H9 (cell line): Measurements from ENCODE around the gene HOXA9. TPM values are rescaled to one million over a fixed set of nuclear protein-coding genes. Genes with fewer than 3 reads are reported as not detected.

ENCODE experiments used
- DNase-seq: peaks from one replicate; pipeline ENCODE4 v3.0.0-alpha.2; 2017
- H2AFZ ChIP-seq: one replicate; pipeline ENCODE4 v1.6.1; 2013; ENCODE audit warnings: mild to moderate bottlenecking, low read length, control low read depth, moderate library complexity
- H2AK5ac ChIP-seq: 2 replicates; pipeline ENCODE4 v1.6.1; 2013; ENCODE audit warnings: low read length, control low read depth, mixed read lengths; ENCODE audit not compliant: insufficient read length
- H2BK120ac ChIP-seq: one replicate; pipeline ENCODE4 v1.6.1; 2013; ENCODE audit warnings: low read depth, mild to moderate bottlenecking, low read length, control low read depth, inconsistent platforms; ENCODE audit not compliant: poor library complexity, severe bottlenecking
- H2BK12ac ChIP-seq: 2 replicates; pipeline ENCODE4 v1.6.1; 2013; ENCODE audit warnings: low read length, control low read depth, mixed read lengths, low read depth; ENCODE audit not compliant: insufficient read length
- H2BK15ac ChIP-seq: 2 replicates; pipeline ENCODE4 v1.6.1; 2013; ENCODE audit warnings: low read depth, low read length, control low read depth
- H2BK20ac ChIP-seq: one replicate; pipeline ENCODE4 v1.6.1; 2013; ENCODE audit warnings: low read depth, mild to moderate bottlenecking, low read length, control low read depth, inconsistent platforms; ENCODE audit not compliant: poor library complexity, severe bottlenecking
- H2BK5ac ChIP-seq: 2 replicates; pipeline ENCODE4 v1.6.1; 2013; ENCODE audit warnings: low read length, control low read depth, mixed read lengths; ENCODE audit not compliant: insufficient read length
- H3K14ac ChIP-seq: 2 replicates; pipeline ENCODE4 v1.6.1; 2013; ENCODE audit warnings: low read length, control low read depth; ENCODE audit not compliant: insufficient read depth
- H3K18ac ChIP-seq: 2 replicates; pipeline ENCODE4 v1.6.1; 2013; ENCODE audit warnings: low read depth, mild to moderate bottlenecking, mixed read lengths, low read length, control low read depth; ENCODE audit not compliant: insufficient read length
- H3K23ac ChIP-seq: 2 replicates; pipeline ENCODE4 v1.6.1; 2013; ENCODE audit warnings: low read length, control low read depth, mixed read lengths, low read depth; ENCODE audit not compliant: insufficient read length
- H3K23me2 ChIP-seq: 2 replicates; pipeline ENCODE4 v1.6.1; 2013; ENCODE audit warnings: low read depth, mild to moderate bottlenecking, mixed read lengths, low read length, control low read depth; ENCODE audit not compliant: insufficient read length, poor library complexity, severe bottlenecking
- H3K27ac ChIP-seq: 2 replicates; pipeline ENCODE4 v1.5.1; 2013; ENCODE audit warnings: low read length, control low read depth, mixed read lengths, low read depth; ENCODE audit not compliant: insufficient read length
- H3K27me3 ChIP-seq: 2 replicates; pipeline ENCODE4 v1.6.1; 2013; ENCODE audit warnings: low read length, control low read depth, inconsistent platforms; ENCODE audit not compliant: insufficient read depth
- H3K4ac ChIP-seq: 2 replicates; pipeline ENCODE4 v1.6.1; 2013; ENCODE audit warnings: low read depth, mild to moderate bottlenecking, control low read depth, inconsistent platforms, low read length, moderate library complexity
- H3K4me1 ChIP-seq: 2 replicates; pipeline ENCODE4 v1.6.1; 2013; ENCODE audit warnings: low read length, control low read depth, inconsistent platforms; ENCODE audit not compliant: insufficient read depth
- H3K4me2 ChIP-seq: 2 replicates; pipeline ENCODE4 v1.6.1; 2013; ENCODE audit warnings: low read length, control low read depth, mixed read lengths; ENCODE audit not compliant: insufficient read length, insufficient read depth
- H3K56ac ChIP-seq: 2 replicates; pipeline ENCODE4 v1.6.1; 2013; ENCODE audit warnings: low read depth, mild to moderate bottlenecking, mixed read lengths, low read length, control low read depth; ENCODE audit not compliant: insufficient read length
- H3K79me1 ChIP-seq: 2 replicates; pipeline ENCODE4 v1.6.1; 2013; ENCODE audit warnings: low read depth, mild to moderate bottlenecking, moderate library complexity, low read length, control low read depth, inconsistent platforms; ENCODE audit not compliant: insufficient read depth, poor library complexity, severe bottlenecking
- H3K79me2 ChIP-seq: 2 replicates; pipeline ENCODE4 v1.6.1; 2013; ENCODE audit warnings: low read length, control low read depth, inconsistent platforms; ENCODE audit not compliant: insufficient read depth
- H3K9ac ChIP-seq: 2 replicates; pipeline ENCODE4 v1.6.1; 2013; ENCODE audit warnings: low read length, control low read depth, mixed read lengths; ENCODE audit not compliant: insufficient read length; ENCODE audit errors: extremely low read depth
- H3K9me3 ChIP-seq: one replicate; pipeline ENCODE4 v1.6.1; 2013; ENCODE audit warnings: low read depth, low read length, inconsistent platforms; ENCODE audit not compliant: control insufficient read depth
- H3T11ph ChIP-seq: one replicate; pipeline ENCODE4 v1.6.1; 2013; ENCODE audit warnings: mild to moderate bottlenecking, low read length, control low read depth, inconsistent platforms
- H4K20me1 ChIP-seq: one replicate; pipeline ENCODE4 v1.6.1; 2013; ENCODE audit not compliant: control insufficient read depth, insufficient read length, insufficient read depth
- H4K5ac ChIP-seq: 2 replicates; pipeline ENCODE4 v1.6.1; 2013; ENCODE audit warnings: low read depth, mild to moderate bottlenecking, mixed read lengths, low read length, control low read depth; ENCODE audit not compliant: insufficient read length
- H4K8ac ChIP-seq: replicated peaks from 2 replicates; pipeline ENCODE4 v1.6.1; 2013; ENCODE audit warnings: low read length, control low read depth, mixed read lengths, low read depth; ENCODE audit not compliant: insufficient read length
- H4K91ac ChIP-seq: 2 replicates; pipeline ENCODE4 v1.6.1; 2013; ENCODE audit warnings: low read depth, mild to moderate bottlenecking, moderate library complexity, mixed read lengths, low read length, control low read depth; ENCODE audit not compliant: insufficient read length
- H3K27ac Mint-ChIP-seq, 3 experiments: 2 replicates in 2 of 3; 3 replicates in 1 of 3; pipeline ENCODE4 v1.8.0; 2020 to 2021; ENCODE audit warnings: mixed read lengths in 3 of 3, mild to moderate bottlenecking in 1 of 3, moderate library complexity in 1 of 3
- H3K27me3 Mint-ChIP-seq: 2 replicates; pipeline ENCODE4 v1.8.0; 2021; ENCODE audit warnings: low read depth, mild to moderate bottlenecking, moderate library complexity, mixed read lengths
- H3K36me3 Mint-ChIP-seq, 3 experiments: 2 replicates in 2 of 3; 3 replicates in 1 of 3; pipeline ENCODE4 v1.8.0; 2020 to 2021; ENCODE audit warnings: low read depth in 3 of 3, mixed read lengths in 3 of 3; ENCODE audit not compliant: insufficient read depth in 1 of 3
- H3K4me1 Mint-ChIP-seq, 2 experiments: 2 replicates each; pipeline ENCODE4 v1.8.0; 2020; ENCODE audit warnings: mixed read lengths in 2 of 2
- H3K4me3 Mint-ChIP-seq, 2 experiments: 2 replicates in 1 of 2; 3 replicates in 1 of 2; pipeline ENCODE4 v1.8.0; 2020 to 2021; ENCODE audit warnings: mild to moderate bottlenecking in 2 of 2, mixed read lengths in 2 of 2, moderate library complexity in 1 of 2
- H3K9me3 Mint-ChIP-seq, 2 experiments: 2 replicates in 1 of 2; 3 replicates in 1 of 2; pipeline ENCODE4 v1.8.0; 2020; ENCODE audit warnings: mild to moderate bottlenecking in 2 of 2, mixed read lengths in 2 of 2, moderate library complexity in 1 of 2
- WGBS: extraction: QIAGEN DNeasy Blood & Tissue Kit; methylation state at CpG from one replicate; pipeline ENCODE4 v1.1.7; 2013; ENCODE audit warnings: missing lambda C conversion rate, low lambda C conversion rate, mixed read lengths; ENCODE audit not compliant: insufficient read length; ENCODE audit errors: extremely low coverage; 5-methylcytosine and 5-hydroxymethylcytosine counted together
- total RNA-seq: library from RNA; stranded (reverse); gene quantifications from 2 replicates; pipeline ENCODE4 v1.2.1, GENCODE V29; 2021
- TF ChIP-seq, protein P1 (sequence below): fragments of 200-600 bp; sonication (generic); conservative IDR thresholded peaks from 3 replicates; pipeline ENCODE4 v1.8.0; 2021; ENCODE audit warnings: antibody characterized with exemption, mild to moderate bottlenecking

Gene HOXA9
- total RNA-seq, 1 experiment from 2014 or later: not detected

DNA sequence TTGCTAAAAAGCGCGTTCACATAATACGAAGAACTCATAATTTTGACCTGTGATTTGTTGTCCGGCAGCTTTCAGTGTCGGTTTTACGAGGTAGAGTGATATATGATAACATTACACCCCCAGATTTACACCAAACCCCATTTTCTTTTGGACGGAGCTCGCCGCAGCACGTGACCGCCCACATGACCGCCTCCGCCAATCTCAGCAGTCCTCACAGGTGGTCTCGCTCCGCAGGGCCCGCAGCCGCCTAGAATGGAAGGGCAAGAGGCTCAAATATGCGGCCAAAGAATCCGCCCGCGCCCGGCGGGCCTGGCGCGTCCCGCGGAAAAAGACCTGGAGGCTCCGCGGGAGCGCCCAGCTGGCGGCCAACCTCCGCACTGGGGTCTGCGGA, 8.8 kb downstream of the HOXA9 start, which contains the start of gene HOXA7:
Gene HOXA7, minus strand, starts transcription at position 168 of the 391 bp plus-strand sequence. Its CDS starts 130 bp downstream, at position 38.
- H4K91ac ChIP-seq: no peak within 1 kb of the TSS
- Mint-ChIP-seq H3K27me3 (peaks cover 99% of the 10 kb centered on the region), H3K4me1 (peaks cover 4 to 13% of the 10 kb centered on the region in 2 experiments), H3K36me3 (peaks cover 0 to 6% (median 0%) of the 10 kb centered on the region in 3 experiments; a peak in 3 of 7 replicates), H3K9me3 (peaks cover 16 to 26% of the 10 kb centered on the region in 2 experiments), H3K27ac (no peak within 1 kb of the TSS; a peak in 1 of 7 replicates), H3K4me3 (peak within 1 kb of the TSS; percentile 59 to 78)
- no peak within 1 kb of the TSS for H3K4ac ChIP-seq
- no peak within 1 kb of the TSS for H2AK5ac ChIP-seq
- no peaks in the 10 kb centered on the region for H4K20me1 ChIP-seq
- no CpG with 5 or more reads among the region's 33 CpGs for WGBS
- H3K4me2 ChIP-seq: peak within 1 kb of the TSS; percentile 60
- H3K23ac ChIP-seq: no peak within 1 kb of the TSS
- H2BK15ac ChIP-seq: no peak within 1 kb of the TSS
- H4K5ac ChIP-seq: no peak within 1 kb of the TSS
- H2BK5ac ChIP-seq: no peak within 1 kb of the TSS
- no peaks in the 10 kb centered on the region for H3K4me1 ChIP-seq
- no peak within 1 kb of the TSS for H3K18ac ChIP-seq
- no peaks in the 10 kb centered on the region for H3K9me3 ChIP-seq
- no peak within 1 kb of the TSS for H4K8ac ChIP-seq
- H3K9ac ChIP-seq: no peak within 1 kb of the TSS
- peaks cover 97% of the 10 kb centered on the region for H3K27me3 ChIP-seq
- peak within 1 kb of the TSS; percentile 66 for H2AFZ ChIP-seq
- no peak within 1 kb of the TSS for H3K14ac ChIP-seq
- no peak within 1 kb of the TSS for H2BK120ac ChIP-seq
- no peak within 1 kb of the TSS for H2BK12ac ChIP-seq
- no peak within 1 kb of the TSS for H3K56ac ChIP-seq
- H3K27ac ChIP-seq: no peak within 1 kb of the TSS
- no peaks in the 10 kb centered on the region for H3K79me1 ChIP-seq
- no peaks in the 10 kb centered on the region for H3K23me2 ChIP-seq
- H3K79me2 ChIP-seq: no peaks in the 10 kb centered on the region
- peak; percentile 80 for DNase-seq
- no peak within 1 kb of the TSS for H3T11ph ChIP-seq
- no peak within 1 kb of the TSS for H2BK20ac ChIP-seq
- TF ChIP-seq, protein P1, sequence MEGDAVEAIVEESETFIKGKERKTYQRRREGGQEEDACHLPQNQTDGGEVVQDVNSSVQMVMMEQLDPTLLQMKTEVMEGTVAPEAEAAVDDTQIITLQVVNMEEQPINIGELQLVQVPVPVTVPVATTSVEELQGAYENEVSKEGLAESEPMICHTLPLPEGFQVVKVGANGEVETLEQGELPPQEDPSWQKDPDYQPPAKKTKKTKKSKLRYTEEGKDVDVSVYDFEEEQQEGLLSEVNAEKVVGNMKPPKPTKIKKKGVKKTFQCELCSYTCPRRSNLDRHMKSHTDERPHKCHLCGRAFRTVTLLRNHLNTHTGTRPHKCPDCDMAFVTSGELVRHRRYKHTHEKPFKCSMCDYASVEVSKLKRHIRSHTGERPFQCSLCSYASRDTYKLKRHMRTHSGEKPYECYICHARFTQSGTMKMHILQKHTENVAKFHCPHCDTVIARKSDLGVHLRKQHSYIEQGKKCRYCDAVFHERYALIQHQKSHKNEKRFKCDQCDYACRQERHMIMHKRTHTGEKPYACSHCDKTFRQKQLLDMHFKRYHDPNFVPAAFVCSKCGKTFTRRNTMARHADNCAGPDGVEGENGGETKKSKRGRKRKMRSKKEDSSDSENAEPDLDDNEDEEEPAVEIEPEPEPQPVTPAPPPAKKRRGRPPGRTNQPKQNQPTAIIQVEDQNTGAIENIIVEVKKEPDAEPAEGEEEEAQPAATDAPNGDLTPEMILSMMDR: no peak
